K562 (cell line): ENCODE measurements around the gene BEST2. TPM values are rescaled to one million over a fixed set of nuclear protein-coding genes. Genes with fewer than 3 reads are reported as not detected.

ENCODE experiments used
- CREM ChIP-seq: IDR thresholded peaks from 2 replicates; pipeline ENCODE4 v1.6.1; 2014; ENCODE audit warnings: antibody characterized with exemption, low read depth
- CTBP1 ChIP-seq: fragments of 450-650 bp; IDR thresholded peaks from 2 replicates; pipeline ENCODE4 v1.6.1; 2016; ENCODE audit warnings: borderline replicate concordance
- ETV6 ChIP-seq, 3 experiments: fragments of 150-350 bp in 1 of 3; sonication (generic) in 1 of 3; formaldehyde crosslinking in 1 of 3; IDR thresholded peaks; 2 replicates each; pipeline versions ENCODE4 v1.6.1 to v1.8.0; 2014 to 2022; ENCODE audit warnings: borderline replicate concordance in 2 of 3, low read depth in 2 of 3, antibody characterized with exemption in 1 of 3, low read length in 1 of 3, mild to moderate bottlenecking in 1 of 3, missing genetic modification reagents in 1 of 3
- GTF3C2 ChIP-seq: IDR thresholded peaks from 3 replicates; pipeline ENCODE4 v1.6.1; 2011; ENCODE audit warnings: borderline replicate concordance, mild to moderate bottlenecking, moderate library complexity; ENCODE audit not compliant: insufficient read length; ENCODE audit errors: extremely low read depth
- MBD1 ChIP-seq: fragments of 250-450 bp; sonication (Bioruptor Pico); IDR thresholded peaks from 2 replicates; pipeline ENCODE4 v1.8.0; 2022; ENCODE audit warnings: inconsistent platforms
- MITF ChIP-seq: IDR thresholded peaks from 2 replicates; pipeline ENCODE4 v1.6.1; 2014; ENCODE audit warnings: antibody characterized with exemption
- MLX ChIP-seq, 2 experiments: fragments of 450-650 bp in 1 of 2; sonication (generic) in 1 of 2; formaldehyde crosslinking; conservative IDR thresholded peaks; 2 replicates each; pipeline versions ENCODE4 v1.4.0 to v1.8.1; 2020 to 2022; ENCODE audit warnings: mild to moderate bottlenecking in 1 of 2, missing genetic modification reagents in 1 of 2
- PPARD ChIP-seq: fragments of 250-450 bp; sonication (Bioruptor Pico); IDR thresholded peaks from 2 replicates; pipeline ENCODE4 v1.8.0; 2022; ENCODE audit warnings: inconsistent platforms, mild to moderate bottlenecking, moderate library complexity
- RCOR1 ChIP-seq, 2 experiments: IDR thresholded peaks; 2 replicates each; pipeline ENCODE4 v1.6.1; 2012; ENCODE audit warnings: low read depth in 2 of 2, low read length in 2 of 2, borderline replicate concordance in 1 of 2, improper control_type of control experiment in 1 of 2
- SLC30A9 ChIP-seq: fragments of 250-450 bp; sonication (Bioruptor Pico); IDR thresholded peaks from 2 replicates; pipeline ENCODE4 v1.8.0; 2022; ENCODE audit warnings: mild to moderate bottlenecking, moderate library complexity
- SRSF7 ChIP-seq: fragments of 200-400 bp; formaldehyde crosslinking; optimal IDR thresholded peaks from 2 replicates; pipeline ENCODE3; 2017; ENCODE audit warnings: mild to moderate bottlenecking, low read depth, low read length
- U2AF1 ChIP-seq: fragments of 200-400 bp; formaldehyde crosslinking; optimal IDR thresholded peaks from 2 replicates; pipeline ENCODE3; 2017; ENCODE audit warnings: mild to moderate bottlenecking, low read depth, low read length, moderate library complexity
- ZHX1 ChIP-seq: fragments of 150-350 bp; conservative IDR thresholded peaks from 2 replicates; pipeline ENCODE4 v1.6.1; 2014; ENCODE audit warnings: low read length
- ZNF512 ChIP-seq: IDR thresholded peaks from 2 replicates; pipeline ENCODE4 v1.6.1; 2016; ENCODE audit warnings: missing genetic modification characterization, missing compliant biosample characterization
- polyA plus RNA-seq, 8 experiments: library from polyadenylated mRNA; depleted of rRNA in 4 of 8; stranded (reverse) in 5 of 8; unstranded in 3 of 8; fragments of >200 nt; fragmentation: Nextera tagmentation in 2 of 8; fragmentation: Illumina TruSeq in 1 of 8; extraction: Ambion mirVana in 2 of 8; extraction: Trizol in 1 of 8; gene quantifications; 2 replicates each; pipeline versions ENCODE4 v1.2.1 to v1.2.3, GENCODE V29; 2011 to 2014; ENCODE audit warnings: inconsistent platforms in 1 of 8, missing spikeins in 1 of 8
- total RNA-seq, 7 experiments: library from RNA; depleted of rRNA in 6 of 7; stranded (reverse); fragments of >200 nt in 6 of 7; fragmentation: Illumina TruSeq in 2 of 7; extraction: Trizol in 2 of 7; gene quantifications; 2 replicates each; pipeline versions ENCODE4 v1.2.1 to v1.2.3, GENCODE V29; 2011 to 2021; ENCODE audit warnings: low replicate concordance in 1 of 7

Gene BEST2
- total and polyA plus RNA-seq, 9 of the 15 experiments (the other 6 are each of a cell fraction or from before 2014, with no cell fraction given): not detected

- no peak for TF ChIP-seq RCOR1 (IDR thresholded peaks at IDR 0.05; ENCODE audit: borderline replicate concordance in 1 of 2, low read depth in 2 of 2, low read length in 2 of 2)
- TF ChIP-seq SRSF7: no peak
- TF ChIP-seq SLC30A9 (CRISPR knock-in tag): no peak
- TF ChIP-seq ETV6 (IDR thresholded peaks at IDR 0.05; ENCODE audit: borderline replicate concordance in 1 of 2, low read depth in 2 of 2, low read length in 1 of 2): no peak
- TF ChIP-seq ETV6 (CRISPR knock-in tag; IDR thresholded peaks at IDR 0.05; ENCODE audit: borderline replicate concordance): no peak
- TF ChIP-seq U2AF1: no peak
- peak; percentile 59; the same call in 1 of the 2 replicates for TF ChIP-seq CTBP1
- TF ChIP-seq ZHX1: no peak
- TF ChIP-seq MLX (CRISPR knock-in tag; conservative IDR thresholded peaks at IDR 0.05): no peak
- peak; percentile 86 for TF ChIP-seq CREM
- TF ChIP-seq MBD1 (CRISPR knock-in tag): no peak
- no peak for TF ChIP-seq GTF3C2
- TF ChIP-seq MITF: no peak
- TF ChIP-seq ZNF512: no peak
- no peak for TF ChIP-seq PPARD (CRISPR knock-in tag)
Observed at GRCh38 chr19:12777217-12778016, 25.8 kb downstream of the BEST2 start (continued).
